WERI-Rb-1 (cell line): ENCODE data around the gene CADM4.
"Not testable (repeated sequence)": the region's sequence is repeated elsewhere in the genome, so short reads cannot be mapped to it uniquely, and the experiment has no call there.

Experiments used
- DNase-seq: peaks from one replicate; pipeline ENCODE4 v3.0.0-alpha.2; 2020
- H3K27ac ChIP-seq: fragments of 250-450 bp; sonication (Bioruptor Pico); 2 replicates; pipeline ENCODE4 v1.5.1; 2020; ENCODE audit warnings: mild to moderate bottlenecking, moderate library complexity
- H3K27me3 ChIP-seq: fragments of 250-450 bp; sonication (Bioruptor Pico); 2 replicates; pipeline ENCODE4 v1.5.1; 2021; ENCODE audit warnings: mild to moderate bottlenecking, low read depth, moderate library complexity; ENCODE audit not compliant: insufficient read depth, severe bottlenecking
- H3K36me3 ChIP-seq: fragments of 250-450 bp; sonication (Bioruptor Pico); 2 replicates; pipeline ENCODE4 v1.5.1; 2020; ENCODE audit warnings: mild to moderate bottlenecking, moderate library complexity
- H3K4me3 ChIP-seq: 2 replicates; pipeline ENCODE4 v1.5.1; 2011; ENCODE audit warnings: low read depth, mild to moderate bottlenecking, control low read depth, low read length
- H3K9me3 ChIP-seq: fragments of 250-450 bp; sonication (Bioruptor Pico); 2 replicates; pipeline ENCODE4 v1.5.1; 2021; ENCODE audit warnings: mild to moderate bottlenecking, moderate library complexity; ENCODE audit not compliant: severe bottlenecking
- CTCF ChIP-seq: IDR thresholded peaks from 2 replicates; pipeline ENCODE4 v1.5.1; 2011; ENCODE audit warnings: low read depth, mild to moderate bottlenecking, control low read depth, inconsistent platforms, low read length

Gene CADM4

GRCh38 chr19:43660301-43660970 lies 20.8 kb upstream of the CADM4 start:
- Histone ChIP-seq H3K36me3 (no peaks in the 10 kb centered on the region), H3K27me3 (no peaks in the 10 kb centered on the region), H3K4me3 (no peak overlapping the region), H3K27ac (no peak overlapping the region), H3K9me3 (no peaks in the 10 kb centered on the region)
- TF ChIP-seq CTCF = no peak
- no peak for DNase-seq

GRCh38 chr19:43658494-43658893 lies 18.8 kb upstream of the CADM4 start:
- no peak for TF ChIP-seq CTCF
- no peak overlapping the region for H3K4me3 ChIP-seq
- no peaks in the 10 kb centered on the region for H3K36me3 ChIP-seq
- H3K27ac ChIP-seq = no peak overlapping the region
- H3K27me3 ChIP-seq = no peaks in the 10 kb centered on the region
- H3K9me3 ChIP-seq = no peaks in the 10 kb centered on the region
- DNase-seq = no peak

GRCh38 chr19:43658001-43658400 lies 18.4 kb upstream of the CADM4 start:
- no peak overlapping the region for H3K27ac ChIP-seq
- DNase-seq = no peak
- no peaks in the 10 kb centered on the region for H3K27me3 ChIP-seq
- no peak overlapping the region for H3K4me3 ChIP-seq
- TF ChIP-seq CTCF = no peak
- no peaks in the 10 kb centered on the region for H3K9me3 ChIP-seq
- no peaks in the 10 kb centered on the region for H3K36me3 ChIP-seq

- Histone ChIP-seq H3K4me3 (no peak overlapping the region), H3K27ac (no peak overlapping the region), H3K27me3 (no peaks in the 10 kb centered on the region), H3K9me3 (no peaks in the 10 kb centered on the region), H3K36me3 (no peaks in the 10 kb centered on the region)
- TF ChIP-seq CTCF = no peak
- DNase-seq = no peak
Measured at GRCh38 chr19:43656436-43656835, 16.8 kb upstream of the CADM4 start.

- Histone ChIP-seq H3K27ac (peak overlapping the region; percentile 72; the same call in 1 of the 2 replicates), H3K9me3 (no peaks in the 10 kb centered on the region), H3K27me3 (no peaks in the 10 kb centered on the region), H3K4me3 (no peak overlapping the region), H3K36me3 (no peaks in the 10 kb centered on the region)
- DNase-seq = no peak
- TF ChIP-seq CTCF = no peak
Measured at GRCh38 chr19:43652546-43652874, 12.9 kb upstream of the CADM4 start.

GRCh38 chr19:43651758-43652545 lies 12.3 kb upstream of the CADM4 start:
- Histone ChIP-seq H3K36me3 (no peaks in the 10 kb centered on the region), H3K27ac (peak overlapping the region; percentile 72), H3K9me3 (no peaks in the 10 kb centered on the region), H3K4me3 (peak overlapping the region; percentile 57), H3K27me3 (no peaks in the 10 kb centered on the region)
- peak; percentile 75 for TF ChIP-seq CTCF
- peak; percentile 77 for DNase-seq

- DNase-seq, H3K9me3 ChIP-seq, H3K27ac ChIP-seq, H3K27me3 ChIP-seq, H3K4me3 ChIP-seq, H3K36me3 ChIP-seq: not testable (repeated sequence)
Measured at GRCh38 chr19:43650276-43650675, 10.6 kb upstream of the CADM4 start.
